ENCODE data around the gene SMARCA2.

DNA sequence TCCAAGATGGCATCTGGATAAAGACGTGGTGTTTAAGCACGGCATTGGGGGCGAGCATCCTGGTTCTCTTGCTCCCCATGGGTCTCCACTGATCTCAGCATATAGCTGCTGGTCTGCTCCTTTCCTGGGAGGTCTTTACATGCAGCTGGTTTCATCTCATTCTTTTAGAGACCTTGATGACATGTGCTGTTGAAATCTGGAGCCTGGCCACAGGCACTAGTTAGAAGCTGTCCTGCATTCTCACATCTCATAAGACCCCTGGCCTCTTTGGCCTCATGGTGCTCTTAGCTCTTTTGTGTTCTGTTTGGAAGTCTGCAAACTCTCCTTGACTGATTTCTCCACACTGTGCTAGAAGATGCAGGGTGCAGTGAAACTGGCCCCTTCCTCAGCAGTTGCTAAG lies 113.0 kb downstream of the SMARCA2 start:
- TF ChIP-seq, protein P1, sequence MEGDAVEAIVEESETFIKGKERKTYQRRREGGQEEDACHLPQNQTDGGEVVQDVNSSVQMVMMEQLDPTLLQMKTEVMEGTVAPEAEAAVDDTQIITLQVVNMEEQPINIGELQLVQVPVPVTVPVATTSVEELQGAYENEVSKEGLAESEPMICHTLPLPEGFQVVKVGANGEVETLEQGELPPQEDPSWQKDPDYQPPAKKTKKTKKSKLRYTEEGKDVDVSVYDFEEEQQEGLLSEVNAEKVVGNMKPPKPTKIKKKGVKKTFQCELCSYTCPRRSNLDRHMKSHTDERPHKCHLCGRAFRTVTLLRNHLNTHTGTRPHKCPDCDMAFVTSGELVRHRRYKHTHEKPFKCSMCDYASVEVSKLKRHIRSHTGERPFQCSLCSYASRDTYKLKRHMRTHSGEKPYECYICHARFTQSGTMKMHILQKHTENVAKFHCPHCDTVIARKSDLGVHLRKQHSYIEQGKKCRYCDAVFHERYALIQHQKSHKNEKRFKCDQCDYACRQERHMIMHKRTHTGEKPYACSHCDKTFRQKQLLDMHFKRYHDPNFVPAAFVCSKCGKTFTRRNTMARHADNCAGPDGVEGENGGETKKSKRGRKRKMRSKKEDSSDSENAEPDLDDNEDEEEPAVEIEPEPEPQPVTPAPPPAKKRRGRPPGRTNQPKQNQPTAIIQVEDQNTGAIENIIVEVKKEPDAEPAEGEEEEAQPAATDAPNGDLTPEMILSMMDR (IDR thresholded peaks at IDR 0.05), result no peak
- TF ChIP-seq POLR2A (IDR thresholded peaks at IDR 0.05), result no peak

Measured in testis (tissue), 2 donors.